Uterus (tissue), 2 donors: Measurements from ENCODE around the gene BTN2A1.
A peak's percentile ranks its signal among the peaks of the same experiment; 100 is the strongest.

ENCODE experiments used
- CTCF ChIP-seq, 4 experiments: fragments of 200-600 bp in 2 of 4; fragments of 450-650 bp in 2 of 4; sonication (generic) in 2 of 4; IDR thresholded peaks; one replicate each; pipeline ENCODE4 v1.5.1; 2016 to 2019; ENCODE audit warnings: antibody characterized with exemption in 4 of 4, mild to moderate bottlenecking in 2 of 4, moderate library complexity in 1 of 4
- POLR2A ChIP-seq, 2 donors: fragments of 450-650 bp; IDR thresholded peaks; one replicate each; pipeline ENCODE4 v1.6.1; 2016; ENCODE audit warnings: antibody characterized with exemption in 2 of 2, mild to moderate bottlenecking in 1 of 2, moderate library complexity in 1 of 2

GRCh38 chr6:26473758-26474438 is 16.1 kb downstream of the BTN2A1 start:
- no peak for TF ChIP-seq CTCF (IDR thresholded peaks at IDR 0.05)
- peak; percentile 68 to 92 for TF ChIP-seq POLR2A (IDR thresholded peaks at IDR 0.05)
